ENCODE results near the gene ELAVL3.
A peak's percentile ranks its signal among the peaks of the same experiment; 100 is the strongest.

ELAVL3 gene
- 0 to 0.07 reads per million in 2 donors for total RNA-seq

- no peak for DNase-seq
Measured at GRCh38 chr19:11480715-11481533, at the start of gene ELAVL3. TSS of gene ELAVL3 (minus strand) at chr19:11481046. CDS start at chr19:11480608, 438 bp downstream.

GRCh38 chr19:11530432-11530831 is 49.6 kb upstream of the ELAVL3 start:
- no peak for DNase-seq

- DNase-seq = peak; percentile 81
Measured at GRCh38 chr19:11528551-11529341, 47.9 kb upstream of the ELAVL3 start, which contains the start of gene ECSIT. TSS of gene ECSIT (minus strand) at chr19:11529134. CDS start at chr19:11519170, 9,964 bp downstream.

- DNase-seq = no peak
Measured at GRCh38 chr19:11519138-11519537, 38.3 kb upstream of the ELAVL3 start.

- no peak for DNase-seq
Measured at GRCh38 chr19:11513946-11514345, 33.1 kb upstream of the ELAVL3 start.

GRCh38 chr19:11510444-11510843 is 29.6 kb upstream of the ELAVL3 start:
- no peak for DNase-seq

- DNase-seq = no peak
Measured at GRCh38 chr19:11507370-11508078, 26.7 kb upstream of the ELAVL3 start.

- DNase-seq = no peak
Measured at GRCh38 chr19:11506967-11507366, 26.1 kb upstream of the ELAVL3 start.

GRCh38 chr19:11506101-11506555 is 25.3 kb upstream of the ELAVL3 start:
- no peak for DNase-seq

- peak; percentile 88 for DNase-seq
Measured at GRCh38 chr19:11505504-11506100, 24.8 kb upstream of the ELAVL3 start, which contains the start of gene ZNF653. TSS of gene ZNF653 (minus strand) at chr19:11505839. CDS start at chr19:11505786, 53 bp downstream.

GRCh38 chr19:11505032-11505503 is 24.2 kb upstream of the ELAVL3 start:
- peak; percentile 94 for DNase-seq

- DNase-seq = no peak
Measured at GRCh38 chr19:11504502-11505031, 23.7 kb upstream of the ELAVL3 start.

- no peak for DNase-seq
Measured at GRCh38 chr19:11499890-11500420, 19.1 kb upstream of the ELAVL3 start.

- DNase-seq = no peak
Measured at GRCh38 chr19:11499220-11499726, 18.4 kb upstream of the ELAVL3 start.

- DNase-seq = peak; percentile 56
Measured at GRCh38 chr19:11496391-11497163, 15.7 kb upstream of the ELAVL3 start.

- no peak for DNase-seq
Measured at GRCh38 chr19:11495885-11496284, 15.0 kb upstream of the ELAVL3 start.

- DNase-seq = no peak
Measured at GRCh38 chr19:11495481-11495880, 14.6 kb upstream of the ELAVL3 start.

- DNase-seq = no peak
Measured at GRCh38 chr19:11494634-11495285, 13.9 kb upstream of the ELAVL3 start.

- DNase-seq = no peak
Measured at GRCh38 chr19:11489378-11489777, 8.5 kb upstream of the ELAVL3 start.
